CD14-positive monocyte (primary cell): Measurements from ENCODE around the gene KRTAP1-5. TPM values are rescaled to one million over a fixed set of nuclear protein-coding genes. Genes with fewer than 3 reads are reported as not detected.

Experiments
- DNase-seq, 3 donors: peaks; one replicate each; pipeline ENCODE4 v3.0.0-alpha.2; 2011 to 2022
- H2AFZ ChIP-seq: 2 replicates; pipeline ENCODE4 v1.6.0; 2012; ENCODE audit warnings: mild to moderate bottlenecking, low read depth, low read length, inconsistent platforms; ENCODE audit not compliant: insufficient read depth, poor library complexity, severe bottlenecking
- H3K27ac ChIP-seq, 2 donors: 1 replicate in 1 of 2; 2 replicates in 1 of 2; pipeline ENCODE4 v1.5.1; 2012 to 2013; ENCODE audit warnings: low read length in 2 of 2, control low read depth in 1 of 2, inconsistent platforms in 1 of 2, low read depth in 1 of 2, mild to moderate bottlenecking in 1 of 2
- H3K27me3 ChIP-seq, 2 donors: one replicate each; pipeline versions ENCODE4 v1.6.0 to v1.6.1; 2011 to 2013; ENCODE audit warnings: low read length in 2 of 2; ENCODE audit not compliant: control insufficient read depth in 2 of 2, insufficient read depth in 2 of 2
- H3K36me3 ChIP-seq, 2 donors: replicated peaks in 1 of 2; 1 replicate in 1 of 2; 2 replicates in 1 of 2; pipeline versions ENCODE4 v1.5.1 to v1.6.1; 2012 to 2013; ENCODE audit warnings: low read length in 2 of 2, control low read depth in 1 of 2, inconsistent platforms in 1 of 2, mild to moderate bottlenecking in 1 of 2; ENCODE audit not compliant: insufficient read depth in 2 of 2, control insufficient read depth in 1 of 2
- H3K4me1 ChIP-seq, 2 donors: 1 replicate in 1 of 2; 2 replicates in 1 of 2; pipeline versions ENCODE4 v1.5.1 to v1.6.1; 2012 to 2013; ENCODE audit warnings: low read length in 2 of 2, control low read depth in 1 of 2, inconsistent platforms in 1 of 2, mild to moderate bottlenecking in 1 of 2, moderate library complexity in 1 of 2; ENCODE audit not compliant: insufficient read depth in 2 of 2, control insufficient read depth in 1 of 2
- H3K4me2 ChIP-seq: replicated peaks from 2 replicates; pipeline ENCODE3; 2012; ENCODE audit warnings: low read length, moderate library complexity, mild to moderate bottlenecking; ENCODE audit not compliant: poor library complexity, severe bottlenecking; ENCODE audit errors: extremely low read depth
- H3K4me3 ChIP-seq, 3 experiments: fragments of 200-600 bp in 1 of 3; sonication (generic) in 1 of 3; replicated peaks in 1 of 3; 1 replicate in 2 of 3; 2 replicates in 1 of 3; pipeline ENCODE4 v1.5.1; 2011 to 2013; ENCODE audit warnings: low read length in 3 of 3, mild to moderate bottlenecking in 3 of 3, control low read depth in 2 of 3, low read depth in 2 of 3, inconsistent platforms in 1 of 3, moderate library complexity in 1 of 3
- H3K79me2 ChIP-seq: 2 replicates; pipeline ENCODE4 v1.6.0; 2012; ENCODE audit warnings: mild to moderate bottlenecking, control low read depth, inconsistent platforms, low read length, moderate library complexity; ENCODE audit not compliant: insufficient read depth
- H3K9ac ChIP-seq: 2 replicates; pipeline ENCODE4 v1.6.0; 2017; ENCODE audit warnings: low read length, mild to moderate bottlenecking; ENCODE audit not compliant: insufficient read depth, poor library complexity, severe bottlenecking
- H3K9me3 ChIP-seq, 2 donors: replicated peaks in 1 of 2; 1 replicate in 1 of 2; 2 replicates in 1 of 2; pipeline versions ENCODE4 v1.5.1 to v1.6.1; 2012 to 2013; ENCODE audit warnings: low read length in 2 of 2, control low read depth in 1 of 2; ENCODE audit not compliant: control insufficient read depth in 1 of 2, insufficient read depth in 1 of 2
- H4K20me1 ChIP-seq: 2 replicates; pipeline ENCODE4 v1.6.0; 2012; ENCODE audit warnings: mild to moderate bottlenecking, low read length, control low read depth, moderate library complexity; ENCODE audit not compliant: insufficient read depth
- H3K27ac Mint-ChIP-seq, 7 donors: one replicate each; pipeline ENCODE4 v1.8.0; 2020; ENCODE audit warnings: mild to moderate bottlenecking in 7 of 7, mixed read lengths in 7 of 7, moderate library complexity in 6 of 7, inconsistent platforms in 2 of 7
- H3K27me3 Mint-ChIP-seq, 3 donors: one replicate each; pipeline ENCODE4 v1.8.0; 2021 to 2022; ENCODE audit warnings: low read depth in 3 of 3, mild to moderate bottlenecking in 3 of 3, mixed read lengths in 3 of 3, moderate library complexity in 3 of 3, inconsistent platforms in 1 of 3
- H3K36me3 Mint-ChIP-seq, 2 donors: one replicate each; pipeline ENCODE4 v1.8.0; 2020; ENCODE audit warnings: mixed read lengths in 2 of 2, inconsistent platforms in 1 of 2, mild to moderate bottlenecking in 1 of 2
- H3K4me1 Mint-ChIP-seq: one replicate; pipeline ENCODE4 v1.8.0; 2020; ENCODE audit warnings: mild to moderate bottlenecking, mixed read lengths
- H3K4me3 Mint-ChIP-seq, 2 donors: one replicate each; pipeline ENCODE4 v1.8.0; 2020; ENCODE audit warnings: mild to moderate bottlenecking in 2 of 2, mixed read lengths in 2 of 2, moderate library complexity in 1 of 2
- H3K9me3 Mint-ChIP-seq, 7 donors: one replicate each; pipeline ENCODE4 v1.8.0; 2020 to 2022; ENCODE audit warnings: mixed read lengths in 7 of 7, mild to moderate bottlenecking in 6 of 7, moderate library complexity in 6 of 7, inconsistent platforms in 2 of 7
- WGBS: methylation state at CpG from one replicate; pipeline ENCODE4 v1.1.5; 2013; ENCODE audit warnings: missing lambda C conversion rate; ENCODE audit not compliant: insufficient coverage; 5-methylcytosine and 5-hydroxymethylcytosine counted together
- intact Hi-C, 2 donors: fragments of 100-400 bp; cut with micrococcal nuclease; formaldehyde crosslinking; loops; one replicate each; pipeline versions ENCODE4 v1.15.0 to v1.15.1; 2023
- polyA plus RNA-seq, 3 donors: library from polyadenylated mRNA; depleted of rRNA in 1 of 3; unstranded in 2 of 3; stranded (reverse) in 1 of 3; fragments of 300-500 nt in 2 of 3; fragments of >200 nt in 1 of 3; fragmentation: Illumina TruSeq in 2 of 3; gene quantifications; 1 replicate in 2 of 3; 2 replicates in 1 of 3; pipeline ENCODE4 v1.2.3, GENCODE V29; 2012 to 2021
- TF ChIP-seq, protein P1 (sequence below): fragments of 200-600 bp; IDR thresholded peaks from one replicate; pipeline ENCODE4 v1.8.0; 2022; ENCODE audit warnings: antibody characterized with exemption, mild to moderate bottlenecking

Gene KRTAP1-5
- polyA plus RNA-seq, 3 donors: not detected

DNA sequence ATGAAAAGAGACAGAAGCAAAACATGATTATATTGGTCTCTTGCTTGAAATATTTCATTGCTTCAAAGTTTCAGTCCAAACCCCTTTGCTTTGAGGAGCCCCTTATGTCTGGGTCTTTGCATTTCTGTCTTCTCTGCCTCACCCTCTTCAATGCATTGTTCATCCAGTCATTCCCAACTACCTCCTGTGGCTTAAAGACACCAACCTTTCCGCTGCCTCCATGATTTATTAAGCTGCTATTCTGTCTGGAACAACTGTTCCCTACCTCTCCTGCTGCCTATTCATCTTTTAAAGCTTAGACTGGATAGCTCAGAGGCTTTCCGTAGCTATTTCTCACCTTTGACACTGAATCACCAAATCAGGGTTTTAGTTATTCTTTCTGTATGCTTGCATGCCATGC lies 29.6 kb downstream of the KRTAP1-5 start:
- H3K27me3 Mint-ChIP-seq: peaks cover 17 to 18% (median 18%) of the 10 kb centered on the region in 3 donors

DNA sequence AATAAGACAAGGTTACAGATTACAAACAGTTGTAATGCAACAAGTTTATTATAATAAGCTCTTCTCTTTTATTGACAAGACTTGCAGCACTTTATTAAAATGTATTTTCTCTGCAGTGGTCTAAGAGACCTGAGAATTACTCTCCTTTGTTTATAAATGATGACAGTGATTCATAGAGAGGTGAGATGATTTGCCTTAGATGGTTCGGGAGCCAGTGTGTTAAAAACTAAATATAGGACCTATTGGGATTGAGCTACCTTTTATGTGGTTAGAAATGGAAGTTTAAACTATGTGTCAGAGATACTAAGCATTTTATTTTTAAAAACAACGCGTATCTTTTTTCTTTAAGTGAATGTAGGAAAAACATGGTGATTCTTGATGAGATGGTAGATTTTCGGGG lies 30.2 kb downstream of the KRTAP1-5 start:
- TF ChIP-seq, protein P1, sequence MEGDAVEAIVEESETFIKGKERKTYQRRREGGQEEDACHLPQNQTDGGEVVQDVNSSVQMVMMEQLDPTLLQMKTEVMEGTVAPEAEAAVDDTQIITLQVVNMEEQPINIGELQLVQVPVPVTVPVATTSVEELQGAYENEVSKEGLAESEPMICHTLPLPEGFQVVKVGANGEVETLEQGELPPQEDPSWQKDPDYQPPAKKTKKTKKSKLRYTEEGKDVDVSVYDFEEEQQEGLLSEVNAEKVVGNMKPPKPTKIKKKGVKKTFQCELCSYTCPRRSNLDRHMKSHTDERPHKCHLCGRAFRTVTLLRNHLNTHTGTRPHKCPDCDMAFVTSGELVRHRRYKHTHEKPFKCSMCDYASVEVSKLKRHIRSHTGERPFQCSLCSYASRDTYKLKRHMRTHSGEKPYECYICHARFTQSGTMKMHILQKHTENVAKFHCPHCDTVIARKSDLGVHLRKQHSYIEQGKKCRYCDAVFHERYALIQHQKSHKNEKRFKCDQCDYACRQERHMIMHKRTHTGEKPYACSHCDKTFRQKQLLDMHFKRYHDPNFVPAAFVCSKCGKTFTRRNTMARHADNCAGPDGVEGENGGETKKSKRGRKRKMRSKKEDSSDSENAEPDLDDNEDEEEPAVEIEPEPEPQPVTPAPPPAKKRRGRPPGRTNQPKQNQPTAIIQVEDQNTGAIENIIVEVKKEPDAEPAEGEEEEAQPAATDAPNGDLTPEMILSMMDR: no peak
- peaks cover 3% of the 10 kb centered on the region in 2 donors for H3K27me3 ChIP-seq

More for the DNA sequence above, 29.6 kb downstream of the KRTAP1-5 start:
- Mint-ChIP-seq H3K4me1 (no peaks in the 10 kb centered on the region), H3K9me3 (peaks cover 0 to 2% (median 0%) of the 10 kb centered on the region in 7 donors), H3K36me3 (no peaks in the 10 kb centered on the region), H3K27ac (no peak overlapping the region), H3K4me3 (peak overlapping the region in 1 of 2 donors; percentile 7)
- H3K4me3 ChIP-seq: no peak overlapping the region
- no peaks in the 10 kb centered on the region for H3K36me3 ChIP-seq
- H3K27me3 ChIP-seq: peaks cover 3% of the 10 kb centered on the region in 2 donors
- no peaks in the 10 kb centered on the region for H3K79me2 ChIP-seq
- TF ChIP-seq, protein P1: no peak
- no peak overlapping the region for H3K4me2 ChIP-seq
- H2AFZ ChIP-seq: no peak overlapping the region
- H3K4me1 ChIP-seq: no peaks in the 10 kb centered on the region
- H3K27ac ChIP-seq: no peak overlapping the region
- 87% methylated on average over 1 of the region's 2 CpGs for WGBS
- DNase-seq: no peak
- H3K9me3 ChIP-seq: no peaks in the 10 kb centered on the region
- no peak overlapping the region for H3K9ac ChIP-seq
- H4K20me1 ChIP-seq: no peaks in the 10 kb centered on the region
- intact Hi-C loops: no loop called here

More for the DNA sequence above, 30.2 kb downstream of the KRTAP1-5 start:
- H4K20me1 ChIP-seq: no peaks in the 10 kb centered on the region
- H3K4me2 ChIP-seq: no peak overlapping the region
- H3K79me2 ChIP-seq: no peaks in the 10 kb centered on the region
- no peaks in the 10 kb centered on the region for H3K36me3 ChIP-seq
- no peak overlapping the region for H3K27ac ChIP-seq
- Mint-ChIP-seq H3K36me3 (no peaks in the 10 kb centered on the region), H3K27ac (no peak overlapping the region), H3K27me3 (peaks cover 15 to 18% (median 18%) of the 10 kb centered on the region in 3 donors), H3K4me1 (no peaks in the 10 kb centered on the region), H3K4me3 (no peak overlapping the region), H3K9me3 (peaks cover 0 to 2% (median 0%) of the 10 kb centered on the region in 7 donors)
- intact Hi-C loops: no loop called here
- no peaks in the 10 kb centered on the region for H3K4me1 ChIP-seq
- H3K4me3 ChIP-seq: no peak overlapping the region
- no peak overlapping the region for H2AFZ ChIP-seq
- H3K9ac ChIP-seq: no peak overlapping the region
- no peaks in the 10 kb centered on the region for H3K9me3 ChIP-seq
- WGBS: 78% methylated on average over 1 of the region's 4 CpGs
- DNase-seq: no peak
